GM19463 (cell line): ENCODE data around the gene KLHDC3.

ENCODE experiments used
- ATAC-seq: cut with Tn5 transposase; IDR thresholded peaks from one replicate; pipeline ENCODE4 v1.9.1; 2021; ENCODE audit warnings: mild to moderate bottlenecking, moderate library complexity; ENCODE audit not compliant: unreplicated experiment

The KLHDC3 gene

DNA sequence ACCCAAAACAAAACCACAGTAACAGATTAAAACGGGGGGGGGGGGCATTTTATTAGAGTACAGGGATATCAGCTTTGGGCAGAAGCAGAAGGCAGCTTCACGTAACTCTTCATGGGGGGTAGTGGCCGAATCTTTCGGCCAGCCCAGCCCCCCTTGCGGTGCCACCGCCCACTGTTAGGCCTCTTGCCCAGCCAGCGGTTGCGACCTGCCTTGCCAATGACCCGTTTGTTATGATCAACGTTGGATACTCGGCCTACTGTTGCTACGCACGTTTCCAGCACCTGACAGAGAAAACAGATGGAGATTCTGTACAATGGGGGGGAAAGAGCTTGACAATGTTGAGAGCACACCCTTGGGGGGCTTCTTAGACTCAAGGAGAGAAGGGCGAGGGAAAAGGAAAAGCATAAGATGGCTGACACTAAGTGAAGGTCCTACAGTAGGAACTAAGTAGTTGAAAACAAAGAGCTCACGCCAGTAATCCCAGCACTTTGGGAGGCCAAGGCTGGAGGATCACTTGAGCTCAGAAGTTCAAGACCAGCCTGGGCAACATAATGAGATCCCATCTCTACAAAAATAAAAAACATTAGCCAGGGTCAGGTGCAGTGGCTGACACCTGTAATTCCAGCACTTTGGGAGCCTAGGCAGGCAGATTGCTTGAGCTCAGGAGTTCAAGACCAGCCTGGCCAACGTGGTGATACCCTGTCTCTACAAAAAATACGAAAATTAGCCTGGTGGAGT, 40.3 kb downstream of the KLHDC3 start:
- no peak for ATAC-seq

DNA sequence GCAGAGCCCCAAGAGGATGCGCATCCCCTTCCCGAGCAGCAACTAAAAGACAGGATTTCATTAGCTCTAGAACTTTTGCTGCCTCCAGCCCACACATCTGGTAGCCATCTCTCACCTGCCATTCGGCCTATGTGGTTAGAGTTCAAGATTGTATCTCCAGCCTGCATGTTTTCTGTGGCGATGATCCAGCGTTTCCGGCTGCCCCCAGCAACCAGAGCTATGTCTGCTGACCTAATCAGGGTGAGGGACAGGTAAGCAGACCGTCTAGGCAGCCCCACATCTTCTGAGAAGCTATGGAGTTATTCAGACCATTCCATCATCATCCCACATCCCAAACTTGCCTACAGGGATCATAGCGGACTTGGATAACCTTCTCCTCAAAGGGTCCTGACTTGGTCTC, 41.9 kb downstream of the KLHDC3 start:
- no peak for ATAC-seq

DNA sequence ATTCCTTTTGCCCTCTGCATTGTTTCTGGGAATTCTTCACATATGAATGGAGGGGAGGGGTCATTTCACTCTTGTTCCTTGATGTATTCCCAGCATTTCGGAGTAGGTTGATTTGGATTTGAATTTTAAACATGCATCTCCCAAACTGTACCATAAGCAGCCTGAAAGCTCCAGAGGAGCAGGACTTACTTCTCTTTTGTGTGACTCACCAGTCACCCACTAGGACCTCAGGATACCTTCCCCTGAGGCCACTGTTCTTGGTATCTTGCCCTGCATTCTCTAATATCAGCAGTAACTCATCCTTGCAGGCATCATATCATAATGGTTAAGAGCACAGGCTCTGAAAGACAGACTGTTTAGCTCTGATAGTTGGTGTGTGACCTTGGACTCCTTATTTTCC, 44.5 kb downstream of the KLHDC3 start:
- no peak for ATAC-seq

DNA sequence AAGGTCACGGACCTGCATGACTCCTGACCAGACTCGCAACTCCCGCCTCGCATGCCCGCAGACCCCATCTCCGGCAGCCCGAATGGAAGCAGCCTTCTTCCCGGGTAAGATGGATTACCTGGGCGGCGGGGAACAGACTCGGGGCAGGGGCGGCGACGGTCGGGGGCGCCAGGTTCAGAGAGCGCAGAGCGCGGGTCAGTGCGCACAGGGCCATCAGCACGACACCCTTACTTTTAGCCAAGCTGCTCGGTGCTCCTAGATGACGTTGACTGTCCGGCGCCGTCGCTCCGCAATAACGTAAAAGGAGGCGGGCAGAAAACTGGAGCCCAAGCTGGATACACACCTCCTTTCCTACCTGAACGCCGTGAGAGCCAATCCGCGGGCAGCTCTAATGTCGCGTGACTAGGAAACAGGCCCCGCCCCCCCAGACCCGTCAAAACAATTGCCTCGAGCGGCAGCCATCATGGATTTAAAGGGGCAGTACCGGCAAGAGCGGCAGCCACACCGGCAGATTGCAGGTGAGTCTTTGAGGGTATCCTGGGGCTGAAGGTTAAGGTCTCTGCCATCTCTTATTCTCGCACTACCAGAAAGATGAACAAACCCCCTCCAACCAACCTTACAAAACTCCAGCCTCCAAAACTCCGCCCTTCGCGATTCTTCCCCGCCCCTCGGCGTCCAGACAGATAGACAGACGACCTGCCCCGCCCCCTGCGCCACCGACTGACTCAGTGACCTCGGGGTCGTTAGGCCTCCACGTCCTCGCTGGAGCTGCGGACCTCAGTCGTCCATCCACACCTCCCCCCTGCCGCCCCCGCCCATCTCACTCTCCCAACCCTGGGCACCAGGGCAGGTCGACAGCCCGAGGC, 45.4 kb downstream of the KLHDC3 start, which contains the start of the genes KLC4 and MRPL2:
Gene KLC4 (plus strand): TSS at position 464 of the 866 bp plus-strand sequence. CDS start 1,705 bp downstream, outside the sequence.
Gene MRPL2 (minus strand): TSS at position 267 of the 866 bp plus-strand sequence. CDS start 53 bp downstream, at position 214.
- ATAC-seq = peak; percentile 96

DNA sequence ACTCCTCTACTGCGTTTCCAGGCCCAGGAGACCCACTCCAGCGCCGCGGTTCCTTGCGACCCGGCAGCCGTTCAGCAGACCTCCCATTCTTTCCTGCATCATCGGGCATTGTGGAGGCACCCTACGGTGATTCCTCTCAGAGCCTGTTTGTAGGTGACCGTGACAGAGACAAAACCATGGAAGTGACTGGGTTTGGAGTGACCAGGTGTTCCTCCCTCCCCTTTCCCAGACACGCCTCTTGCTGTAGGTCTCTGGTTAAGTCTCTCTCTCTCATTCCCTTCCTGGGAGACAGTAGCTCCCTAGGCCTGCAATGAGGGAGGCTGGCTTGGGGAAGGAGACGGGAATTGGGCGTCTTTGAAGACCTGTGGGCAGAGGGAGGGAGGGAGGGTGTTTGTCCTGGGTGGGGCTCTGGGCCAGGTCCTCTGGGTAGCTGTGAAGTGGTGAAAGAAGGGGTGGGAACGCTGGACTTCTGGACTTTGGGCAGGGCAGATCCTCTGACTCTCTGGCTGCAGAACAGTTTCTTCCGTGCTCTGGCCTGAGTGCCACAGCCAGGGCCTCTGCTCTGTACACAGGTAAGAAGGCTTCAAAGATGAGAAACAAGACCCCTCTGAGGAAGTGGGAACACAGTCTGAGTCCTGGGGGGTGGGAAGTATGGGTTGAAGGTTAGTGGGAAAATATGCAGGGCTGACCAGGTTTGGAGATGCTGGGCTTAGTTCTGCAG, 46.1 kb downstream of the KLHDC3 start:
- ATAC-seq = no peak

DNA sequence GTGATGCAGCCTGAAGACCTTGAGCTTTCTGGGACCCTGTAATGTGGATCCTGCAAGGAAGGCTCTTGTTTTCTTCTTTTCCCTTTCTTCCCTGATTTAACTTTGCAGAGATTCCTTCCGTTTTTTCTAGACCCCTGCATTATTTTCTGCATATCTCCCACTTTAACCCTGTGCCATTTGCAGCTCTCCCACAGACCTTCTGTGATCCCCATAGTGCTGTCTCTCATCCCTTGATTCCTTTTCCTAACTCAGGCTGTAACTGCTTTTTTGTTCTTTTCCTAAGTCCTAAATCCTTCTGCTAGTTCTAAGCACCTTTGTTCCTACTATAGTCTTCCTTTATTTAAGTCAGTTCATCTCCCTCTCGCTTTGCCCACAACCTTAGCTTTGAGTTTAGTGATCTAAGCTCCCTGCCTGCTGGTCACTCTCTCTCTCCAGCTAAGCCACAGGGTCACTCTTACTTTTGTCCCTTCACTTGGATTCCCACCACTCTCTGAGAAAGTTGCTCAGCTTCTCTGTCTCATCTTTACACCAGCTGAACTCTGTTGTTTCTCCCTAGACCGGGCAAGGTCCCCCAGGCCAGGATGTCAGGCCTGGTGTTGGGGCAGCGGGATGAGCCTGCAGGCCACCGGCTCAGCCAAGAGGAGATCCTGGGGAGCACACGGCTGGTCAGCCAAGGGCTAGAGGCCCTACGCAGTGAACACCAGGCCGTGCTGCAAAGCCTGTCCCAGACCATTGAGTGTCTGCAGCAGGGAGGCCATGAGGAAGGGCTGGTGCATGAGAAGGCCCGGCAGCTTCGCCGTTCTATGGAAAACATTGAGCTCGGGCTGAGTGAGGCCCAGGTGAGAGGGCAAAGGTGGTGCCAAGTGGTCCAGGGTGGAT, 46.9 kb downstream of the KLHDC3 start:
- no peak for ATAC-seq

DNA sequence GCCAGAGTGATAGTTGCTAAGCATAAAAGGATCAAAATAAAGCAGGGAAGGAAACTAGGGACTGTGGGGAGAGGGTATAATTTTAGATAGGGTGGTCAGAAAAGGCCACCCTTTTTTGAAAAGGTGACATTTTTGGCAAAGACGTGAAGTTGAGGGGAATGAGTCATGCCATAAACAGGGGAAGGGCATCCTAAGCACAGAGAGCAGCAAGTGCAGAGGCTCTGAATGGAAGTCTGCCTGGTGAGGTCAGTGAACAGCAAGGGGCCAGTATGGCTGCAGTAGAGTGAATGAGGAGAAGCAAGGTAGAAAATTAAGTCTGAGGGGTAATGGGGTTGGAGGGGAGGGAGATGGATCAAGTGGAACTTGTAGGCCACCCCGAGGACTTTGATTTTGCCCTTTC, 47.8 kb downstream of the KLHDC3 start:
- ATAC-seq = no peak

DNA sequence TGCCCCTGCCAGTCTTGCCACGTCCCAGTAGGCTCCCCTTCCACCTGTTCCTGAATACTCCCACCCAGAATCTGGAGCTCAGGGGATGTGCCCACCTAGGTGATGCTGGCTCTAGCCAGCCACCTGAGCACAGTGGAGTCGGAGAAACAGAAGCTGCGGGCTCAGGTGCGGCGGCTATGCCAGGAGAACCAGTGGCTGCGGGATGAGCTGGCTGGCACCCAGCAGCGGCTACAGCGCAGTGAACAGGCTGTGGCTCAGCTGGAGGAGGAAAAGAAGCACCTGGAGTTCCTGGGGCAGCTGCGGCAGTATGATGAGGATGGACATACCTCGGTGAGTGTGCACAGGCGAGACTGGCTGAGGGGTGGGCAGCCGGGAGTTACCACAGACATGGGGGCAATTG, 48.8 kb downstream of the KLHDC3 start:
- no peak for ATAC-seq

DNA sequence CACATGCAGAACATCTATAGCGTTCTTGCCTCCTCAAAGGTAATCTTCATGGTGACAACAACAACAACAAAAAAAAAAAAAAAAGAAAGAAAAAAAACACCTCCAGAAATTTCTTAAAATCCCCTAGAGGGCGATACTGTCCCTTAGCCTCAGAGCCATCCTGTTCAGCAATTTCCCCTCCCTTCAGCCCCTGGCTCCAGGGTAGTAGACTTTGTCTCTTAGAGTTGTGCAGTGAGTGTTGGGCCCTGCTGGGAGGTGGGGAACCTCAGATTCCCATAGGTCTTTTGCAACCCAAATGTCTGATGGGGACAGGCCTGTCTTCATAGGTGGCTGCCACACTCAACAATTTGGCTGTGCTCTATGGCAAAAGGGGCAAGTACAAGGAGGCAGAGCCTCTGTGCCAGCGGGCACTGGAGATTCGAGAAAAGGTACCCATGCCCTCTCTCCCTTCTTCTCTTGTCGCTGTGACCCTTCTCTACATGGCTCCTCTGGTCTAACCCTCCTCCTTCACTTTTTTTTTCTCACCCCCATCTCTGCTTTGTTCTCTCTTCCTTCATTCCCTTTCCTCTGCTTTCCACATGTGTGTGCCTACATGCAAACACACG, 56.1 kb downstream of the KLHDC3 start:
- ATAC-seq = no peak
